DND-41 (cell line): ENCODE data around the gene S1PR1.

ENCODE experiments used
- ATAC-seq: fragments of 200-7000 bp; cut with Tn5 transposase; 3 replicates; pipeline ENCODE4 v1.9.1; 2021; ENCODE audit warnings: low read depth; ENCODE audit not compliant: insufficient read depth
- DNase-seq: peaks from one replicate; pipeline ENCODE4 v3.0.0-alpha.2; 2020
- H2AFZ ChIP-seq: 2 replicates; pipeline ENCODE4 v1.6.0; 2012; ENCODE audit warnings: low read depth, low read length
- H3K27ac ChIP-seq: 2 replicates; pipeline ENCODE4 v1.5.1; 2012; ENCODE audit warnings: low read length, inconsistent platforms
- H3K27me3 ChIP-seq: fragments of 200-600 bp; sonication (generic); 2 replicates; pipeline ENCODE4 v1.6.0; 2012; ENCODE audit warnings: low read length, mild to moderate bottlenecking, inconsistent platforms; ENCODE audit not compliant: insufficient read depth, poor library complexity
- H3K36me3 ChIP-seq: 2 replicates; pipeline ENCODE4 v1.5.1; 2012; ENCODE audit warnings: low read length, inconsistent platforms; ENCODE audit not compliant: insufficient read depth
- H3K4me1 ChIP-seq: 2 replicates; pipeline ENCODE4 v1.5.1; 2012; ENCODE audit warnings: mild to moderate bottlenecking, low read length; ENCODE audit not compliant: insufficient read depth
- H3K4me2 ChIP-seq: 2 replicates; pipeline ENCODE4 v1.6.0; 2012; ENCODE audit warnings: mild to moderate bottlenecking, moderate library complexity, low read length, inconsistent platforms; ENCODE audit not compliant: insufficient read depth
- H3K4me3 ChIP-seq, 2 experiments: fragments of 200-600 bp in 1 of 2; shearing (Covaris generic) in 1 of 2; 2 replicates each; pipeline ENCODE4 v1.5.1; 2012 to 2016; ENCODE audit warnings: inconsistent platforms in 2 of 2, low read length in 2 of 2, mild to moderate bottlenecking in 2 of 2, low read depth in 1 of 2, moderate library complexity in 1 of 2
- H3K79me2 ChIP-seq: 2 replicates; pipeline ENCODE4 v1.6.0; 2012; ENCODE audit warnings: low read length, inconsistent platforms; ENCODE audit not compliant: insufficient read depth
- H3K9ac ChIP-seq: 2 replicates; pipeline ENCODE4 v1.6.0; 2012; ENCODE audit warnings: low read depth, mild to moderate bottlenecking, inconsistent platforms, low read length, moderate library complexity
- H3K9me3 ChIP-seq: 2 replicates; pipeline ENCODE4 v1.5.1; 2012; ENCODE audit warnings: low read length, moderate library complexity, mild to moderate bottlenecking, inconsistent platforms; ENCODE audit not compliant: insufficient read depth, severe bottlenecking
- H4K20me1 ChIP-seq: 2 replicates; pipeline ENCODE4 v1.6.0; 2012; ENCODE audit warnings: low read length; ENCODE audit not compliant: insufficient read depth
- EZH2 ChIP-seq: IDR thresholded peaks from 3 replicates; pipeline ENCODE4 v1.6.1; 2012; ENCODE audit warnings: borderline replicate concordance, low read depth, mild to moderate bottlenecking, moderate library complexity, low read length, inconsistent platforms; ENCODE audit not compliant: severe bottlenecking
- TF ChIP-seq, protein P1 (sequence below): IDR thresholded peaks from 2 replicates; pipeline ENCODE4 v1.5.1; 2012; ENCODE audit warnings: borderline replicate concordance, low read length, moderate library complexity, mild to moderate bottlenecking; ENCODE audit not compliant: poor library complexity, severe bottlenecking; ENCODE audit errors: extremely low read depth

The S1PR1 gene

DNA sequence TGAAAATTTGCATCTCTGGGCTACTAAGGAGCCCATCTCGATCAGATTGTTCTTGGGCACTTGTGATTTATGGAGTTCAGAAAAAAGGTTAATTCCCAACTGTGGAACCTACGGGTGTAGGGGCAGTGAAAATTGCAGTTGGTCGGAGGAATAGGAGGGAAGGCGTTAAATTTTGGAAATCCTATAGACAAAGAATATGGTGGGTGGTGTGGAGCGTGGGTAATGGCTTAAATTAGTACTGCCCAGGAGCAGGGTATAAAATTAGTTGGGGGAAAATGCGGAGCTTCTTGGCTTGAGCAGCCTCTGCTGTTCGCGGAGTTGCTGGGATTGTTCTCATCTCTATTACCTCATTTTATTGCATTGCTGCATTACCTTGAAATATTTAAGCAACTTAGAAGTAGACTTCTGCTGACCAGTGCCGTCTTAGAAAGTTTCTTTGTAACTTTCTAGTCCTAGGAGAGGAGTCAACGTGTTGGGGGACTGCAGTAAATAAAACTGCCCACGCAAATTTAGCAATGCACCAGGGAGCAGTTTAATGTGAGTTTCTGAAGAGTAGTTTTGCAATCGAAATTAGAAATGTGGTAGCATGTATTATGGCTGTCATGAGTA is 514 bp downstream of the S1PR1 start:
- DNase-seq: peak; percentile 24
- Histone ChIP-seq H3K4me3 (peak overlapping the region; percentile 45 to 65), H3K79me2 (no peaks in the 10 kb centered on the region), H3K27me3 (peaks cover 11% of the 10 kb centered on the region), H2AFZ (peak overlapping the region; percentile 70), H3K9ac (peak overlapping the region; percentile 58), H3K9me3 (no peaks in the 10 kb centered on the region), H3K4me1 (peaks cover 34% of the 10 kb centered on the region), H4K20me1 (no peaks in the 10 kb centered on the region), H3K27ac (peak overlapping the region; percentile 58; the same call in 1 of the 2 replicates), H3K36me3 (peaks cover 5% of the 10 kb centered on the region; the same call in 1 of the 2 replicates), H3K4me2 (peak overlapping the region; percentile 84)
- ATAC-seq: peak; percentile 47
- TF ChIP-seq EZH2: no peak
- TF ChIP-seq, protein P1, sequence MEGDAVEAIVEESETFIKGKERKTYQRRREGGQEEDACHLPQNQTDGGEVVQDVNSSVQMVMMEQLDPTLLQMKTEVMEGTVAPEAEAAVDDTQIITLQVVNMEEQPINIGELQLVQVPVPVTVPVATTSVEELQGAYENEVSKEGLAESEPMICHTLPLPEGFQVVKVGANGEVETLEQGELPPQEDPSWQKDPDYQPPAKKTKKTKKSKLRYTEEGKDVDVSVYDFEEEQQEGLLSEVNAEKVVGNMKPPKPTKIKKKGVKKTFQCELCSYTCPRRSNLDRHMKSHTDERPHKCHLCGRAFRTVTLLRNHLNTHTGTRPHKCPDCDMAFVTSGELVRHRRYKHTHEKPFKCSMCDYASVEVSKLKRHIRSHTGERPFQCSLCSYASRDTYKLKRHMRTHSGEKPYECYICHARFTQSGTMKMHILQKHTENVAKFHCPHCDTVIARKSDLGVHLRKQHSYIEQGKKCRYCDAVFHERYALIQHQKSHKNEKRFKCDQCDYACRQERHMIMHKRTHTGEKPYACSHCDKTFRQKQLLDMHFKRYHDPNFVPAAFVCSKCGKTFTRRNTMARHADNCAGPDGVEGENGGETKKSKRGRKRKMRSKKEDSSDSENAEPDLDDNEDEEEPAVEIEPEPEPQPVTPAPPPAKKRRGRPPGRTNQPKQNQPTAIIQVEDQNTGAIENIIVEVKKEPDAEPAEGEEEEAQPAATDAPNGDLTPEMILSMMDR: peak; percentile 48

DNA sequence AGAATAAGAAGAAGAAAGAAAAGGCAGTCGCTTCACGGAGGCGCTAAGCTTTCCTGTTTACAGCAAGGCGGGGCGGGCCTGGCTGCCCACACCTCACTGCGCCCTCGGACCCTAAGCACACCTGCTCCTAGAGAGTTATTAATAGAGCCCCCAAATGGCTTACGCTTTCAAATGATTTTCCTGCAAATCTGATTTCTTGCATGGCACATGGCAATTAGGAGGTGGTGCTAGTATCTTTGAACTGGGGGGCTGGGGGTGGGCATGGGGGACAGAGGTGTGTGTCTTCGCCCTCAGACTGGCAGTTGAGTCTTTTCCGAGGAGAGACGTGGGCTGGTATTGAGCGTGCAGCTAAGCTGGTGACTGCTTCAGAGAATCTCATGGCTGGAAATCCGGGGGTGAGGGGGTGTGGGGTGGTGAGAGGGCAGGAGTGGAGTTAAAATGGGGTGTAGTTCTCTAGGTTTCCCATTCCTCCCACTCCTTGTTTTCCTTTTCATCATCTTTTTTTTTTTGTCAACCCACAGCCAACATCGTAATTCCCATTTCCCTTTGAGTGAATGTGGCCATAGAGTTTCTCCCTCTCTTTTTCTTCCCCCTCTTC is 1.3 kb downstream of the S1PR1 start:
- H3K9ac ChIP-seq: peak overlapping the region; percentile 58
- peak overlapping the region; percentile 21 to 65; a peak in 3 of 4 replicates for H3K4me3 ChIP-seq
- H3K79me2 ChIP-seq: no peaks in the 10 kb centered on the region
- no peaks in the 10 kb centered on the region for H3K9me3 ChIP-seq
- H2AFZ ChIP-seq: peak overlapping the region; percentile 69; the same call in 1 of the 2 replicates
- H3K27me3 ChIP-seq: peaks cover 11% of the 10 kb centered on the region
- peak overlapping the region; percentile 84 for H3K4me2 ChIP-seq
- DNase-seq (peak; percentile 46), ATAC-seq (peak; percentile 47)
- H3K36me3 ChIP-seq: peaks cover 5% of the 10 kb centered on the region; the same call in 1 of the 2 replicates
- no peaks in the 10 kb centered on the region for H4K20me1 ChIP-seq
- no peak for TF ChIP-seq EZH2
- TF ChIP-seq, protein P1: no peak
- H3K4me1 ChIP-seq: peaks cover 34% of the 10 kb centered on the region
- peak overlapping the region; percentile 43; the same call in 1 of the 2 replicates for H3K27ac ChIP-seq

DNA sequence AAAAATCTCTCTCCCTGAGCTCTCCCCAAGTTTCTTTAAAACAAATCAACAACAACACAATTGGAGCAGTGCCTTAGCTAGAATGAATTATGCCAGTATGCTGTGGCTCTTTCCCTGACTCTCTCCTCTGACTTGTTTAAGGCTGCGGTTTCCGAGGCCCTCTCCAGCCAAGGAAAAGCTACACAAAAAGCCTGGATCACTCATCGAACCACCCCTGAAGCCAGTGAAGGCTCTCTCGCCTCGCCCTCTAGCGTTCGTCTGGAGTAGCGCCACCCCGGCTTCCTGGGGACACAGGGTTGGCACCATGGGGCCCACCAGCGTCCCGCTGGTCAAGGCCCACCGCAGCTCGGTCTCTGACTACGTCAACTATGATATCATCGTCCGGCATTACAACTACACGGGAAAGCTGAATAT is 1.9 kb downstream of the S1PR1 start:
- peak overlapping the region; percentile 58 for H3K9ac ChIP-seq
- H3K4me3 ChIP-seq: peak overlapping the region; percentile 21 to 65; a peak in 3 of 4 replicates
- TF ChIP-seq, protein P1: peak; percentile 98
- TF ChIP-seq EZH2: no peak
- peaks cover 11% of the 10 kb centered on the region for H3K27me3 ChIP-seq
- peaks cover 5% of the 10 kb centered on the region; the same call in 1 of the 2 replicates for H3K36me3 ChIP-seq
- H2AFZ ChIP-seq: peak overlapping the region; percentile 51
- H3K4me2 ChIP-seq: peak overlapping the region; percentile 84
- H3K79me2 ChIP-seq: no peaks in the 10 kb centered on the region
- DNase-seq (peak; percentile 83), ATAC-seq (peak; percentile 75)
- peak overlapping the region; percentile 15; the same call in 1 of the 2 replicates for H3K27ac ChIP-seq
- H3K9me3 ChIP-seq: no peaks in the 10 kb centered on the region
- no peaks in the 10 kb centered on the region for H4K20me1 ChIP-seq
- peaks cover 34% of the 10 kb centered on the region for H3K4me1 ChIP-seq
